C4-2B (cell line): ENCODE measurements around the gene PREX1.

Experiments used
- H3K27ac ChIP-seq: fragments of 450-650 bp; 2 replicates; pipeline ENCODE4 v1.5.1; 2017
- CTCF ChIP-seq: fragments of 450-650 bp; conservative IDR thresholded peaks from 2 replicates; pipeline ENCODE4 v1.5.1; 2017; ENCODE audit warnings: mild to moderate bottlenecking
- ZFX ChIP-seq: fragments of 450-650 bp; IDR thresholded peaks from 2 replicates; pipeline ENCODE4 v1.6.1; 2017

Gene PREX1

GRCh38 chr20:48649868-48650267 lies 177.9 kb downstream of the PREX1 start:
- H3K27ac ChIP-seq = no peak overlapping the region
- TF ChIP-seq ZFX (no peak), CTCF (no peak)

- TF ChIP-seq ZFX = no peak
- no peak for TF ChIP-seq CTCF
- H3K27ac ChIP-seq = no peak overlapping the region
Measured at GRCh38 chr20:48649104-48649626, 178.6 kb downstream of the PREX1 start.

GRCh38 chr20:48648482-48649051 lies 179.2 kb downstream of the PREX1 start:
- H3K27ac ChIP-seq = no peak overlapping the region
- no peak for TF ChIP-seq CTCF

GRCh38 chr20:48647858-48648257 lies 179.9 kb downstream of the PREX1 start:
- H3K27ac ChIP-seq = no peak overlapping the region
- TF ChIP-seq ZFX = no peak
- TF ChIP-seq CTCF = no peak

- H3K27ac ChIP-seq = no peak overlapping the region
- TF ChIP-seq ZFX (no peak), CTCF (no peak)
Measured at GRCh38 chr20:48645666-48646065, 182.1 kb downstream of the PREX1 start.

- TF ChIP-seq ZFX (no peak), CTCF (no peak)
- no peak overlapping the region for H3K27ac ChIP-seq
Measured at GRCh38 chr20:48644286-48644828, 183.4 kb downstream of the PREX1 start.

GRCh38 chr20:48642105-48642880 lies 185.5 kb downstream of the PREX1 start:
- H3K27ac ChIP-seq = no peak overlapping the region
- no peak for TF ChIP-seq ZFX
- TF ChIP-seq CTCF = no peak
